ENCODE measurements around the gene CSPG5.
A peak's percentile ranks its signal among the peaks of the same experiment; 100 is the strongest.

Gene CSPG5

GRCh38 chr3:47583320-47584075, 4.8 kb upstream of the CSPG5 start:
- DNase-seq: no peak

- no peak for DNase-seq
Observed at GRCh38 chr3:47581835-47582234, 3.2 kb upstream of the CSPG5 start.

GRCh38 chr3:47581422-47581821, 2.8 kb upstream of the CSPG5 start:
- DNase-seq: no peak

GRCh38 chr3:47580481-47580880, 1.8 kb upstream of the CSPG5 start:
- no peak for DNase-seq

GRCh38 chr3:47579875-47580274, 1.2 kb upstream of the CSPG5 start:
- no peak for DNase-seq

- DNase-seq: peak; percentile 33
Observed at GRCh38 chr3:47578119-47578632, 489 bp downstream of the CSPG5 start.

GRCh38 chr3:47577583-47578118, 1.0 kb downstream of the CSPG5 start:
- no peak for DNase-seq

- no peak for DNase-seq
Observed at GRCh38 chr3:47573190-47574172, 5.2 kb downstream of the CSPG5 start.

- DNase-seq: no peak
Observed at GRCh38 chr3:47571391-47572175, 7.1 kb downstream of the CSPG5 start.

GRCh38 chr3:47568901-47569300, 9.8 kb downstream of the CSPG5 start:
- DNase-seq: no peak

GRCh38 chr3:47567149-47567548, 11.5 kb downstream of the CSPG5 start:
- no peak for DNase-seq

- no peak for DNase-seq
Observed at GRCh38 chr3:47566667-47567066, 12.0 kb downstream of the CSPG5 start.

- DNase-seq: no peak
Observed at GRCh38 chr3:47565734-47566550, 12.7 kb downstream of the CSPG5 start.

- DNase-seq: no peak
Observed at GRCh38 chr3:47556351-47556750, 22.3 kb downstream of the CSPG5 start.

GRCh38 chr3:47554335-47554734, 24.3 kb downstream of the CSPG5 start:
- no peak for DNase-seq

GRCh38 chr3:47553407-47553806, 25.3 kb downstream of the CSPG5 start:
- DNase-seq: no peak

GRCh38 chr3:47542471-47543173, 36.0 kb downstream of the CSPG5 start:
- DNase-seq: no peak

GRCh38 chr3:47541583-47542108, 37.0 kb downstream of the CSPG5 start:
- DNase-seq: no peak

GRCh38 chr3:47540281-47540680, 38.4 kb downstream of the CSPG5 start:
- DNase-seq: no peak

GRCh38 chr3:47536967-47537366, 41.7 kb downstream of the CSPG5 start:
- DNase-seq: no peak
